Measurements from ENCODE around the gene EFEMP2.
A peak's percentile ranks its signal among the peaks of the same experiment; 100 is the strongest.
"Not testable (repeated sequence)": the region's sequence is repeated elsewhere in the genome, so short reads cannot be mapped to it uniquely, and the experiment has no call there.

Gene EFEMP2

DNA sequence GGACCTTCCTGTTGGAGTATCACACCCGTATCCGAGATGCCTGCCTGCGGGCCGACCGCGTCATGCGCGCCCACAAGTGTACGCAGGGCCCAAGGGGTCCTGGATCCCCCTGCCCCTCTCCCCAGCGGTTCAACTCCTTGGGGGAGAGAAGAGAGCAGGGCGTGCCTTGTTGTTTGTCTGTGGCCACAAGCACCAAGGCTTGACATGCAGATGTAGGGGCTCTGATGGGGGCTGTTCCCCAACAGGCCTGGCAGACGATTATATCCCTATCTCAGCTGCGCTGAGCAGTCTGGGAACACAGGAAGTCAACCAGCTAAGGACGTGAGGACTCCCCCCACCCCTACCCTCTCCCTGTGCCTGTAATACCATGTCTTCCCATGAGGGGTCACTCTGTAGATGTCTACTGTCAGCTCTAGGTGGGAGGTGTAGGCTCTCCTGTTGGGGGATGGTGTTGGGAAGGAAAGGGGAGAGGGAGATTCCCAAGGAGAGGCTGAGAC lies 21.5 kb downstream of the EFEMP2 start:
- Histone ChIP-seq H3K36me3 (ENCODE audit: control insufficient read depth, insufficient read depth, low read length) (peaks cover 52% of the 10 kb centered on the region), H3K4me1 (ENCODE audit: control insufficient read depth, insufficient read depth, low read length, poor library complexity, severe bottlenecking) (peaks cover 14% of the 10 kb centered on the region), H3K9me3 (ENCODE audit: control insufficient read depth, low read length) (no peaks in the 10 kb centered on the region), H3K27ac (ENCODE audit: low read depth, low read length, severe bottlenecking) (peak overlapping the region; percentile 16), H3K4me3 (ENCODE audit: extremely low read depth, insufficient read depth, low read length, poor library complexity, severe bottlenecking) (no peak overlapping the region)
- WGBS, 2 experiments (ENCODE audit: insufficient coverage in 2 of 2): 94 to 98% methylated on average over 5 to 13 of the region's 14 CpGs

DNA sequence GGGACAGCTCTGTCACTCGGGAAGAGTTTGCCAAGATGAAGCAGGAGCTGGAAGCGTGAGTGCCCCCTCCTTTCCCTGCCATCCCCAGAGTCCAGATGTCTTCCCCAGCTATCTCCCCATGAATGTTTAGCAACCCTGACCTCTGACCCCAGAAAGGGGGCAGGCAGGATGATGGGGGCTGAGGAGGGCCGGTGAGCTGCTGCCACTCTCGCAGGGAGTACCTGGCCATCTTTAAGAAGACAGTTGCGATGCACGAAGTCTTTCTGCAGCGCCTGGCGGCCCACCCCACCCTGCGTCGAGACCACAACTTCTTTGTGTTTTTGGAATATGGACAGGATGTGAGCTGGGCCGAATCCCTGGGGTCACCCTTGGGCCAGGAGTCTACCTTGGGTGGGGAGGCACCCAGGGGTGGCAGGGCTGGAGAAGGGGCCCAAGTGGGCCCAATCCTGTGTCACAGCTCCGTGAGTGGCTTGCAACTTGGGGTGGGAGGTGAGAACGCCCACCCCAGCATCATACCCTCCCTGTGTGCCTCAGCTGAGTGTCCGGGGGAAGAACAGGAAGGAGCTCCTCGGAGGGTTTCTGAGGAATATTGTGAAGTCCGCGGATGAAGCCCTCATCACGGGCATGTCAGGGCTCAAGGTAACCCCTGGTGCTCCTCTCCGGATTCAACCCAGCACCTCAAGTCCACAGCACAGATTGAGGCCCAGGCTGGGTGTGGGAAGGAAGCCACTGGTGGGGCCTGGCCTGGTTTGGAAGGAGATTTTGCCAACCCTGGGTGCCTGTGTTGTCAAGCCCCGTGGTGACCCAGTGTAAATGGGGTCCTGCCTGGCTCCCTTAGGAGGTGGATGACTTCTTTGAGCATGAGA lies 22.1 kb downstream of the EFEMP2 start:
- 90 to 96% methylated on average over 16 to 18 of the region's 20 CpGs for WGBS, 2 experiments (ENCODE audit: insufficient coverage in 2 of 2)
- H3K9me3 ChIP-seq (ENCODE audit: control insufficient read depth, low read length): no peaks in the 10 kb centered on the region
- peak overlapping the region; percentile 16 for H3K27ac ChIP-seq (ENCODE audit: low read depth, low read length, severe bottlenecking)
- no peak overlapping the region for H3K4me3 ChIP-seq (ENCODE audit: extremely low read depth, insufficient read depth, low read length, poor library complexity, severe bottlenecking)
- peaks cover 8% of the 10 kb centered on the region for H3K4me1 ChIP-seq (ENCODE audit: control insufficient read depth, insufficient read depth, low read length, poor library complexity, severe bottlenecking)
- H3K36me3 ChIP-seq (ENCODE audit: control insufficient read depth, insufficient read depth, low read length): peaks cover 45% of the 10 kb centered on the region

DNA sequence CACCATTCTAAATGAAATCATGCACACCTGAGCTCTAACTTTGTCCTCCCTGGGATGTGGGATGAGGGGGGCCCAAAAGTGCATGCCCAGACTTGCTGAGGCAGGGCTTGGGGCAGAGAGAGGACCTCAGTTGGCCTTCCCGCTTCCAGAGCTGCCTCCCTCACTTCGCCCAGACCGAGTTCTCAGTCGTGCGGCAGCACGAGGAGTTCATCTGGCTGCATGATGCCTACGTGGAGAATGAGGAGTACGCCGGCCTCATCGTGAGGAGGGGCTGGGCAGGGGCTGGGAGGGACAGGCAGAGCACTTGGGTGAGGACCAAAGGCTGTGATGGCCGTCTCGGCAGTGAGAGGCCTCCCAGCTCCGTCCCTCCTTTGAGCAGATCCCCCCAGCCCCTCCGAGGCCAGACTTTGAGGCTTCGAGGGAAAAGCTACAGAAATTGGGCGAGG lies 22.8 kb downstream of the EFEMP2 start:
- H3K27ac ChIP-seq (ENCODE audit: low read depth, low read length, severe bottlenecking): no peak overlapping the region
- no peak overlapping the region for H3K4me3 ChIP-seq (ENCODE audit: extremely low read depth, insufficient read depth, low read length, poor library complexity, severe bottlenecking)
- H3K36me3 ChIP-seq (ENCODE audit: control insufficient read depth, insufficient read depth, low read length): peaks cover 38% of the 10 kb centered on the region
- WGBS, 2 experiments (ENCODE audit: insufficient coverage in 2 of 2): 73 to 74% methylated on average over 16 of the region's 16 CpGs
- peaks cover 1% of the 10 kb centered on the region for H3K4me1 ChIP-seq (ENCODE audit: control insufficient read depth, insufficient read depth, low read length, poor library complexity, severe bottlenecking)
- no peaks in the 10 kb centered on the region for H3K9me3 ChIP-seq (ENCODE audit: control insufficient read depth, low read length)

DNA sequence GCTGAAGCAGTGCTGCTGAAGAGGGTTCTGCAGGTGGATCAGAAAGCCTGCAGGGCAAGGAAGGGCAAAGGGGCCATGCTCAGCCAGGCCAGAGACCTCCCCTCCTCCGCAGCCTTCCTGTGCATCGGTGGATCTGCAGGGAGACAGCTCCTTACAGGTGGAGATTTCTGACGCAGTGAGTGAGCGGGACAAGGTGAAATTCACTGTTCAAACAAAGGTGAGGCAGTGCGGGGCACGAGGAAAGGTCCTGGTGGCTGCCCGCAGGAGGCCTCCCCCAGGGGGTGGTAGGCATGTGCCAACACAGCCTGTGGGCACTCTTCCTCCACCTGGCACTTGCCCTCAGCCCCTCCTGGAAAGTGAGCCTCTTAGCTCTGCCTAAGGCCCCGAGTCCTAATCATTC lies 23.2 kb downstream of the EFEMP2 start:
- H3K9me3 ChIP-seq (ENCODE audit: control insufficient read depth, low read length): no peaks in the 10 kb centered on the region
- no peak overlapping the region for H3K27ac ChIP-seq (ENCODE audit: low read depth, low read length, severe bottlenecking)
- no peaks in the 10 kb centered on the region for H3K4me1 ChIP-seq (ENCODE audit: control insufficient read depth, insufficient read depth, low read length, poor library complexity, severe bottlenecking)
- WGBS, 2 experiments (ENCODE audit: insufficient coverage in 2 of 2): 83% methylated on average over 7 of the region's 8 CpGs
- H3K4me3 ChIP-seq (ENCODE audit: extremely low read depth, insufficient read depth, low read length, poor library complexity, severe bottlenecking): no peak overlapping the region
- peaks cover 34% of the 10 kb centered on the region for H3K36me3 ChIP-seq (ENCODE audit: control insufficient read depth, insufficient read depth, low read length)

DNA sequence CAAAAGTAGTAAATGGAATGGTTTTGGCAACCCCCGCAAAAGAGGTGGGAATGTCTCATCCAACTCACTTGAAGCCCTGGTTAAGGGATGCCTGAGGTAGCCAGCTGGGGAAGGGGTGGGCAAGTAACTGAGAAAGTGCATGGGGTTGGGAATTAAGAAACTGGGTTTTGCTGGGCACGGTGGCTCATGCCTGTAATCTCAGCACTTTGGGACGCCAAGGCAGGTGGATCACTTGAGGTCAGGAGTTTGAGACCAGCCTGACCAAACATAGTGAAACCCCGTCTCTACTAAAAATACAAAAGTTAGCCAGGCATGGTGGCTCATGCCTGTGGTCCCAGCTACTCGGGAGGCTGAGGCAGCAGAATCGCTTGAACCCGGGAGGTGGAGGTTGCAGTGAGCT lies 23.9 kb downstream of the EFEMP2 start:
- not testable (repeated sequence) for H3K9me3 ChIP-seq (ENCODE audit: control insufficient read depth, low read length); H3K4me3 ChIP-seq (ENCODE audit: extremely low read depth, insufficient read depth, low read length, poor library complexity, severe bottlenecking); H3K4me1 ChIP-seq (ENCODE audit: control insufficient read depth, insufficient read depth, low read length, poor library complexity, severe bottlenecking); H3K27ac ChIP-seq (ENCODE audit: low read depth, low read length, severe bottlenecking)
- peaks cover 27% of the 10 kb centered on the region for H3K36me3 ChIP-seq (ENCODE audit: control insufficient read depth, insufficient read depth, low read length)
- 74 to 77% methylated on average over 7 of the region's 7 CpGs for WGBS, 2 experiments (ENCODE audit: insufficient coverage in 2 of 2)

DNA sequence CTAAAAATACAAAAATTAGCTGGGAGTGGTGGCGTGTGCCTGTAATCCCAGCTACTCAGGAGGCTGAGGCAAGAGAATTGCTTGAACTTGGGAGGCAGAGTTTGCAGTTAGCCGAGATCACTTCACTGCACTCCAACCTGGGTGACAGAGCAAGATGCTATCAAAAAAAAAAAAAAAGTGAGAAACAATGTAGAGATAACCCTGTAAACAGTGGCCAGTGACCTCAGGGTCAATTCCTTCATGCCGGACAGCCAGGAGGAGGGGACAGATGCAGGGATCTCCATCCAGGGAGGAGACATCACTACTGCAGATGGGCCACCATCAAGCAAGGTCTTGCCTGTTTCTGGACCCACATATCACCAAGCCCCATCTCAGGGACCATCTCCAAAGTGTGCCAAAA lies 24.9 kb downstream of the EFEMP2 start:
- Histone ChIP-seq H3K36me3 (ENCODE audit: control insufficient read depth, insufficient read depth, low read length) (peaks cover 18% of the 10 kb centered on the region), H3K9me3 (ENCODE audit: control insufficient read depth, low read length) (no peaks in the 10 kb centered on the region), H3K4me3 (ENCODE audit: extremely low read depth, insufficient read depth, low read length, poor library complexity, severe bottlenecking) (no peak overlapping the region), H3K27ac (ENCODE audit: low read depth, low read length, severe bottlenecking) (no peak overlapping the region), H3K4me1 (ENCODE audit: control insufficient read depth, insufficient read depth, low read length, poor library complexity, severe bottlenecking) (no peaks in the 10 kb centered on the region)
- 90 to 97% methylated on average over 3 of the region's 3 CpGs for WGBS, 2 experiments (ENCODE audit: insufficient coverage in 2 of 2)

DNA sequence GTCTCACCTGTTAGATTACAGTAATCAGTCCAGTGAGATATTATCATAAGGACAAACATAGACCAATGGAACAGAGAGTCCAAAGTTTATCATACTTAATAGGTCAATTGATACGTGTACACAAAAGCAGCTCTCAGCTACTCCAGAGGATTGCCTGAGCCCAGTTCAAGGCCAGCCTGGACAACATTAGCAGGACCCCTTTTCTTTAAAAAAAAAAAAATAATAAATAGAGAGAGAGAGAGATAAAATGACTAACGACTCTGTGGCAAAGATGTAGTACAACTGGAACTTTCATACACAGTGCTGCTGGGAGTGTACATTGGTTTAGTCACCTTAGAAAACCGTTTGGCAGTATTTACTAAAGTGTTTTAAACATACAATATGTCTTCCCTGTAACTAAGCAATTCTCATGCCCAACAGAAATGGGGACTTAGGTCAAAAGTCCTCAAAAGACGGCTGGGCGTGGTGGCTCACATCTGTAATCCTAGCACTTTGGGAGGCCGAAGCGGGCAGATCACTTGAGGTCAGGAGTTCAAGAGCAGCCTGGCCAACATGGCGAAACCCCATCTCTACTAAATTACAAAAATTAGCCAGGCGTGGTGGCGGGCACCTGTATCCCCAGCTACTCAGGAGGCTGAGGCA lies 28.2 kb downstream of the EFEMP2 start:
- H3K9me3 ChIP-seq (ENCODE audit: control insufficient read depth, low read length): no peaks in the 10 kb centered on the region
- WGBS, 2 experiments (ENCODE audit: insufficient coverage in 2 of 2): 97 to 98% methylated on average over 5 to 8 of the region's 10 CpGs
- no peaks in the 10 kb centered on the region for H3K36me3 ChIP-seq (ENCODE audit: control insufficient read depth, insufficient read depth, low read length)
- no peak overlapping the region for H3K4me3 ChIP-seq (ENCODE audit: extremely low read depth, insufficient read depth, low read length, poor library complexity, severe bottlenecking)
- no peak overlapping the region for H3K27ac ChIP-seq (ENCODE audit: low read depth, low read length, severe bottlenecking)
- no peaks in the 10 kb centered on the region for H3K4me1 ChIP-seq (ENCODE audit: control insufficient read depth, insufficient read depth, low read length, poor library complexity, severe bottlenecking)

DNA sequence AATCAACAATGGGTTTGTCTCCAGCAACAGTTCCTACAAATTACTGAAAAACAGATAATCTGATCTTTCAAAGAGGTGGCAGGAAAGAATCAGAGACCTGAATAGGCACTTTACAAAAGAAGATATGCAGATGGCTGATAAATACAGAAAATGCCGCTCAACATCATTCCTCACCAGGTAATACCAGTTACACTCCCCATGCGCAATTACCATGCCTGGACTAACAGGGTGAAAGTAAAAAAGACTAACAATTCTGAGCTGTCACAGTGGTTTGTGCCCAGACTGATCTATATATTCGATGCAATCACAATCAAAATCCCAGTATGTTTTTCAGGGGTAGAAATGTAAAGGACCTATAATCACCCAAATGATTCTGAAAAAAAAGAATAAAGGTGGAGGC lies 28.8 kb downstream of the EFEMP2 start:
- Histone ChIP-seq H3K4me1 (ENCODE audit: control insufficient read depth, insufficient read depth, low read length, poor library complexity, severe bottlenecking) (no peaks in the 10 kb centered on the region), H3K9me3 (ENCODE audit: control insufficient read depth, low read length) (no peaks in the 10 kb centered on the region), H3K27ac (ENCODE audit: low read depth, low read length, severe bottlenecking) (no peak overlapping the region), H3K36me3 (ENCODE audit: control insufficient read depth, insufficient read depth, low read length) (no peaks in the 10 kb centered on the region), H3K4me3 (ENCODE audit: extremely low read depth, insufficient read depth, low read length, poor library complexity, severe bottlenecking) (no peak overlapping the region)
- WGBS, 2 experiments (ENCODE audit: insufficient coverage in 2 of 2): no CpG with 5 or more reads among the region's 3 CpGs

DNA sequence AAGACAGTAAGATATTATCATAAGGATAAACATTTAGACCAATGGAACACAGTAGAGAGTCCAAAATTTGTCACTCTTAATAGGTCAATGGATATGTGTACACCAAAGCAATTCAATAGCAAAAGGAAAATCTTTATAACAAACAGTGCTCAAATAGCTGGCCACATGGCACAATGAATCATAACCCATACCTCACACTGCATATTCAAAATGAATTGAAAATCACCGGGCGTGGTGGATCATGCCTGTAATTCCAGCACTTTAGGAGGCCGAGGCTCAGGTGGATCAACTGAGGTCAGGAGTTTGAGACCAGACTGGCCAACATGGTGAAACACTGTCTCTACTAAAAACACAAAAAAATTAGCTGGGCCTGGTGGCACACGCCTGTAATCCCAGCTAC lies 30.5 kb downstream of the EFEMP2 start:
- H3K4me1 ChIP-seq (ENCODE audit: control insufficient read depth, insufficient read depth, low read length, poor library complexity, severe bottlenecking): no peaks in the 10 kb centered on the region

DNA sequence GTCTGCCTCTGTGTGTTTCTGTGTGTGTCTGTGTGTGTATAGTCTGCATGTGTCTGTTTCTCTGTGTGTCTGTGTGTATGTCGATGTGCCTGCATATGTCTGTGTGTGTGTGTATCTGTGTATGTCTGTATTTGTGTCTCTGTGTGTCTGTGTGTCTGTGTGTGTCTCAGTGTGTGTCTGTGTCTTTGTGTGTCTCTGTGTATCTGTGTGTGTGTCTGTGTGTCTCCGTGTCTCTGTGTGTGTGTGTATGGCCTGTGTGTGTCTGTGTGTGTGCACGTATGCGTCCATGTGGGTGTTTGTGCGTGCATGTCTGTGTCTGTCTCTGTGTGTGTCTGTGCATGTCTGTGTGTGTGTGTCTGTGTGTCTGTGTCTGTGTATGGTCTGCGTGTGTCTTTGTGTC lies 38.4 kb downstream of the EFEMP2 start:
- H3K9me3 ChIP-seq (ENCODE audit: control insufficient read depth, low read length): no peaks in the 10 kb centered on the region
- peaks cover 4% of the 10 kb centered on the region for H3K4me1 ChIP-seq (ENCODE audit: control insufficient read depth, insufficient read depth, low read length, poor library complexity, severe bottlenecking)
- peak overlapping the region; percentile 53 for H3K4me3 ChIP-seq (ENCODE audit: extremely low read depth, insufficient read depth, low read length, poor library complexity, severe bottlenecking)
- H3K36me3 ChIP-seq (ENCODE audit: control insufficient read depth, insufficient read depth, low read length): no peaks in the 10 kb centered on the region
- no peak overlapping the region for H3K27ac ChIP-seq (ENCODE audit: low read depth, low read length, severe bottlenecking)
- 58 to 66% methylated on average over 6 of the region's 6 CpGs for WGBS, 2 experiments (ENCODE audit: insufficient coverage in 2 of 2)

More for the DNA sequence above, 30.5 kb downstream of the EFEMP2 start:
- no peaks in the 10 kb centered on the region for H3K36me3 ChIP-seq (ENCODE audit: control insufficient read depth, insufficient read depth, low read length)
- H3K4me3 ChIP-seq (ENCODE audit: extremely low read depth, insufficient read depth, low read length, poor library complexity, severe bottlenecking): no peak overlapping the region
- H3K27ac ChIP-seq (ENCODE audit: low read depth, low read length, severe bottlenecking): no peak overlapping the region
- 94 to 95% methylated on average over 4 of the region's 4 CpGs for WGBS, 2 experiments (ENCODE audit: insufficient coverage in 2 of 2)
- H3K9me3 ChIP-seq (ENCODE audit: control insufficient read depth, low read length): no peaks in the 10 kb centered on the region
